ELR (cell line): ENCODE results near the gene PDE6H.
A peak's percentile ranks its signal among the peaks of the same experiment; 100 is the strongest.

Experiments used
- DNase-seq: peaks from one replicate; pipeline ENCODE4 v3.0.0-alpha.2; 2015; ENCODE audit warnings: low read depth

The PDE6H gene

GRCh38 chr12:14951851-14952250, 21.0 kb upstream of the PDE6H start:
- DNase-seq: peak; percentile 13

GRCh38 chr12:14952299-14952921, 20.4 kb upstream of the PDE6H start:
- DNase-seq: peak; percentile 96

GRCh38 chr12:14953752-14954151, 19.1 kb upstream of the PDE6H start:
- no peak for DNase-seq

- no peak for DNase-seq
Measured at GRCh38 chr12:14954269-14954668, 18.6 kb upstream of the PDE6H start.

GRCh38 chr12:14956024-14956891, 16.6 kb upstream of the PDE6H start:
- no peak for DNase-seq

- no peak for DNase-seq
Measured at GRCh38 chr12:14956905-14957304, 15.9 kb upstream of the PDE6H start.

- no peak for DNase-seq
Measured at GRCh38 chr12:14957551-14958168, 15.2 kb upstream of the PDE6H start.

- no peak for DNase-seq
Measured at GRCh38 chr12:14958361-14959125, 14.3 kb upstream of the PDE6H start.

GRCh38 chr12:14959126-14959440, 13.8 kb upstream of the PDE6H start:
- DNase-seq: no peak

- DNase-seq: no peak
Measured at GRCh38 chr12:14959463-14959862, 13.4 kb upstream of the PDE6H start.

GRCh38 chr12:14959916-14960496, 12.8 kb upstream of the PDE6H start:
- no peak for DNase-seq

GRCh38 chr12:14960548-14961465, 12.0 kb upstream of the PDE6H start:
- peak; percentile 74 for DNase-seq

- peak; percentile 48 for DNase-seq
Measured at GRCh38 chr12:14961466-14962152, 11.2 kb upstream of the PDE6H start, which contains the start of gene ARHGDIB. ARHGDIB (minus strand) TSS chr12:14961601; CDS start chr12:14950712, 10,889 bp downstream.

GRCh38 chr12:14962153-14962539, 10.7 kb upstream of the PDE6H start:
- no peak for DNase-seq

GRCh38 chr12:14962797-14963196, 10.0 kb upstream of the PDE6H start:
- DNase-seq: no peak

GRCh38 chr12:14963520-14963919, 9.3 kb upstream of the PDE6H start:
- DNase-seq: no peak

GRCh38 chr12:14964406-14964805, 8.4 kb upstream of the PDE6H start:
- DNase-seq: no peak

- no peak for DNase-seq
Measured at GRCh38 chr12:14965221-14965620, 7.6 kb upstream of the PDE6H start.

- no peak for DNase-seq
Measured at GRCh38 chr12:14968478-14968877, 4.4 kb upstream of the PDE6H start.

- DNase-seq: no peak
Measured at GRCh38 chr12:14970473-14970872, 2.4 kb upstream of the PDE6H start.
